ENCODE measurements around the gene VPS8.

DNA sequence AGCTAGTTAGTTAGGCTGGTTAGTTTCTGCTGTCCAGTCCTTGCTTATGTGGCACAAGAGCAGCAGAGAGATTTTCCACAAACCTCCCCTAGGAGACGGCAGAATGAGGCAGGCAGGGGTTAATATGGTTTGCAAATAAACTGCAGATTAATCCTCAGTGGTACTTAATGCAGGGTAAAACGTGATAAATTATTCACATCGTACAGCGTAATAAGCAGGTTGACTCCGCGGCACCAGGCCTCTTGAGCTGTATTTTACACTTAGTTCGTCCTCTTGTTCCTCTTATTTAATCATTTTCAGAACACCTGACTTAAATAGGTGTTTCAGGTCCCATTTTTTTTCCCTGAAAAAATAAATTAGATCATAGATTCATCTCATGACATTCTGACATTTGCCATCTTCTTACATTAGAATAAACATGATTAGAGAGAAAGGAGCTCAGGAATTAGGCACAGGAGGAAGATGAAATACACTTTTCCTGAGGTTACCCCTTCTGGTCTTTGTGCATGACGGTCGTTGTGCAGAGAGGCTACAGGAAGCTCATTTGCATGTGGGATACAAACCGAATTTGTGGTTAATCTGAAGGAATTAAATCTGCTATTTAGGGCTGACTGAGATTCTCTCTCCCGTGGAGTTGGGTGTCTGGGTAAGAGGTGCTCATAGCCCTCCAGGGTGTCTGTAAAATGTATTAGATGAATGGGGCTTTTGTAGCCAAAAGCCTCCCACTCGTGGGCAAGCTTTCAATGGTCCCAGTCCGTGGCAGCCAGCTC, 27.1 kb upstream of the VPS8 start:
- TF ChIP-seq, protein P1, sequence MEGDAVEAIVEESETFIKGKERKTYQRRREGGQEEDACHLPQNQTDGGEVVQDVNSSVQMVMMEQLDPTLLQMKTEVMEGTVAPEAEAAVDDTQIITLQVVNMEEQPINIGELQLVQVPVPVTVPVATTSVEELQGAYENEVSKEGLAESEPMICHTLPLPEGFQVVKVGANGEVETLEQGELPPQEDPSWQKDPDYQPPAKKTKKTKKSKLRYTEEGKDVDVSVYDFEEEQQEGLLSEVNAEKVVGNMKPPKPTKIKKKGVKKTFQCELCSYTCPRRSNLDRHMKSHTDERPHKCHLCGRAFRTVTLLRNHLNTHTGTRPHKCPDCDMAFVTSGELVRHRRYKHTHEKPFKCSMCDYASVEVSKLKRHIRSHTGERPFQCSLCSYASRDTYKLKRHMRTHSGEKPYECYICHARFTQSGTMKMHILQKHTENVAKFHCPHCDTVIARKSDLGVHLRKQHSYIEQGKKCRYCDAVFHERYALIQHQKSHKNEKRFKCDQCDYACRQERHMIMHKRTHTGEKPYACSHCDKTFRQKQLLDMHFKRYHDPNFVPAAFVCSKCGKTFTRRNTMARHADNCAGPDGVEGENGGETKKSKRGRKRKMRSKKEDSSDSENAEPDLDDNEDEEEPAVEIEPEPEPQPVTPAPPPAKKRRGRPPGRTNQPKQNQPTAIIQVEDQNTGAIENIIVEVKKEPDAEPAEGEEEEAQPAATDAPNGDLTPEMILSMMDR (IDR thresholded peaks at IDR 0.05; ENCODE audit: insufficient read depth, low read length, poor library complexity, severe bottlenecking): no peak
- TF ChIP-seq EZH2phosphoT487 (conservative IDR thresholded peaks at IDR 0.05; ENCODE audit: low read length): no peak

All from SU-DHL-6 (cell line).